Esophagus squamous epithelium (tissue), 4 donors: Measurements from ENCODE around the gene TOM1.

ENCODE experiments used
- CTCF ChIP-seq, 6 experiments: fragments of 450-650 bp in 4 of 6; fragments of 200-600 bp in 2 of 6; sonication (generic) in 2 of 6; IDR thresholded peaks; one replicate each; pipeline ENCODE4 v1.5.1; 2016 to 2019; ENCODE audit warnings: antibody characterized with exemption in 6 of 6, mild to moderate bottlenecking in 4 of 6, moderate library complexity in 4 of 6
- POLR2A ChIP-seq, 4 donors: fragments of 450-650 bp; IDR thresholded peaks; one replicate each; pipeline ENCODE4 v1.6.1; 2017; ENCODE audit warnings: antibody characterized with exemption in 4 of 4, mild to moderate bottlenecking in 4 of 4, moderate library complexity in 3 of 4

- TF ChIP-seq CTCF (IDR thresholded peaks at IDR 0.05) (peak in 1 of 6 experiments; percentile 16), POLR2A (IDR thresholded peaks at IDR 0.05) (no peak)
Measured at GRCh38 chr22:35329114-35329847, 29.6 kb downstream of the TOM1 start.
